SK-N-MC (cell line): Measurements from ENCODE around the gene CTXND2.

Experiments used
- EZH2 ChIP-seq: fragments of 200-600 bp; sonication (generic); IDR thresholded peaks from one replicate; pipeline ENCODE4 v1.6.1; 2017; ENCODE audit warnings: antibody characterized with exemption
- POLR2AphosphoS5 ChIP-seq: IDR thresholded peaks from 2 replicates; pipeline ENCODE4 v1.6.1; 2012; ENCODE audit warnings: mild to moderate bottlenecking, low read depth, low read length, borderline replicate concordance

DNA sequence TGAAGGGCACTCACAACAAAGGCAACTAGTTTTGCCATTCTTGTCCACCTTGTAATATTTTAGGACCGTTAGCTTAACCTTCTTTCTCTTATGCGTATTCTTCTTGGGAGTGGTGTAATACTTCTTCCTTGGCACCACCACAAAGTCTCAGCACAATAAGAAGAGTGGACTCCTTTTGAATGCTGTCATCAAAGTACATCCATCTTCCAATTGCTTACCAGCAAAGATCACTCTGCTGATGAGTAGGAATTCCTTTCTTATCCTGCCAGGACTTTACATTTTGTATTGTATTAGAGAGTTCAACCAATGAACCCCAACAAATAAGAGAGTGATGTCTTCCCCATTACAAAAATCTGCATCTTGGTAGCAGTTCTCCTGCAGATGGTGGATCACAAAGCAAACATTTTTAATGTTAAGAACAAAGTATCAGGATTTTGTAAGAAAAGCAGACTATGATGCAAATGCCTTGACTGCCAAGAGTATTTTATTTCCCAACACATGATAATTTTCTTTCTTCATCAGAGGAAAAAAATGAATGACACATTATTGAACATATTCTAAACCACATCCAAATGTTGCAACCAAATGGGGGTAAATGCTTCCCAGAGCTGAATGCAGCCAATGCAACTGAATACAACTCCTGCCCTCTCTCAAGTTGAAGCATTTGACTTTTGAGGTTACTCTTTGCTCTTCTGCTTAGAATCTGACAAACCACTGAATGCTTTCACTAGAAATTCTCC, 5.4 kb upstream of the CTXND2 start:
- TF ChIP-seq EZH2 (no peak), POLR2AphosphoS5 (no peak)
